Effector memory CD4-positive, alpha-beta T cell (primary cell): ENCODE measurements around the gene PRKAR1B.

ENCODE experiments used
- DNase-seq, 3 donors: peaks; one replicate each; pipeline ENCODE4 v3.0.0-alpha.2; 2020
- H3K27ac ChIP-seq: 2 replicates; pipeline ENCODE4 v1.7.0; 2013; ENCODE audit warnings: mild to moderate bottlenecking, low read length, moderate library complexity; ENCODE audit not compliant: insufficient read depth, poor library complexity, severe bottlenecking
- H3K27me3 ChIP-seq: replicated peaks from 2 replicates; pipeline ENCODE4 v1.7.0; 2013; ENCODE audit warnings: mild to moderate bottlenecking, low read length; ENCODE audit not compliant: insufficient read depth, control insufficient read depth, poor library complexity, severe bottlenecking
- H3K36me3 ChIP-seq: 2 replicates; pipeline ENCODE4 v1.7.0; 2013; ENCODE audit warnings: mild to moderate bottlenecking, low read length, moderate library complexity; ENCODE audit not compliant: control insufficient read depth, insufficient read depth
- H3K4me1 ChIP-seq: 2 replicates; pipeline ENCODE4 v1.7.0; 2013; ENCODE audit warnings: low read length, mild to moderate bottlenecking; ENCODE audit not compliant: control insufficient read depth, insufficient read depth, poor library complexity, severe bottlenecking
- H3K4me3 ChIP-seq: 2 replicates; pipeline ENCODE4 v1.7.0; 2013; ENCODE audit warnings: low read length, low read depth, mild to moderate bottlenecking; ENCODE audit not compliant: insufficient read depth, poor library complexity, severe bottlenecking
- H3K9me3 ChIP-seq: 2 replicates; pipeline ENCODE4 v1.7.0; 2013; ENCODE audit warnings: mild to moderate bottlenecking, low read length, moderate library complexity; ENCODE audit not compliant: control insufficient read depth

The PRKAR1B gene

GRCh38 chr7:608361-608760, 118.7 kb downstream of the PRKAR1B start:
- Histone ChIP-seq H3K4me1 (peaks cover 26% of the 10 kb centered on the region), H3K9me3 (peaks cover 6% of the 10 kb centered on the region), H3K27ac (no peak overlapping the region), H3K27me3 (no peaks in the 10 kb centered on the region), H3K36me3 (no peaks in the 10 kb centered on the region), H3K4me3 (no peak overlapping the region)
- DNase-seq: no peak

- no peaks in the 10 kb centered on the region for H3K27me3 ChIP-seq
- peaks cover 30% of the 10 kb centered on the region for H3K4me1 ChIP-seq
- no peak overlapping the region for H3K27ac ChIP-seq
- H3K9me3 ChIP-seq: peaks cover 6% of the 10 kb centered on the region
- H3K4me3 ChIP-seq: no peak overlapping the region
- DNase-seq: no peak
- no peaks in the 10 kb centered on the region for H3K36me3 ChIP-seq
Measured at GRCh38 chr7:607938-608337, 119.1 kb downstream of the PRKAR1B start.

- Histone ChIP-seq H3K27ac (peak overlapping the region; percentile 94), H3K27me3 (no peaks in the 10 kb centered on the region), H3K9me3 (peaks cover 6% of the 10 kb centered on the region), H3K4me3 (no peak overlapping the region), H3K4me1 (peaks cover 51% of the 10 kb centered on the region), H3K36me3 (no peaks in the 10 kb centered on the region)
- no peak for DNase-seq
Measured at GRCh38 chr7:605661-606450, 121.2 kb downstream of the PRKAR1B start.

GRCh38 chr7:604884-605531, 122.1 kb downstream of the PRKAR1B start:
- no peak for DNase-seq
- Histone ChIP-seq H3K36me3 (no peaks in the 10 kb centered on the region), H3K4me3 (peak overlapping the region; percentile 30), H3K9me3 (peaks cover 6% of the 10 kb centered on the region), H3K27ac (peak overlapping the region; percentile 94), H3K4me1 (peaks cover 57% of the 10 kb centered on the region), H3K27me3 (no peaks in the 10 kb centered on the region)

DNA sequence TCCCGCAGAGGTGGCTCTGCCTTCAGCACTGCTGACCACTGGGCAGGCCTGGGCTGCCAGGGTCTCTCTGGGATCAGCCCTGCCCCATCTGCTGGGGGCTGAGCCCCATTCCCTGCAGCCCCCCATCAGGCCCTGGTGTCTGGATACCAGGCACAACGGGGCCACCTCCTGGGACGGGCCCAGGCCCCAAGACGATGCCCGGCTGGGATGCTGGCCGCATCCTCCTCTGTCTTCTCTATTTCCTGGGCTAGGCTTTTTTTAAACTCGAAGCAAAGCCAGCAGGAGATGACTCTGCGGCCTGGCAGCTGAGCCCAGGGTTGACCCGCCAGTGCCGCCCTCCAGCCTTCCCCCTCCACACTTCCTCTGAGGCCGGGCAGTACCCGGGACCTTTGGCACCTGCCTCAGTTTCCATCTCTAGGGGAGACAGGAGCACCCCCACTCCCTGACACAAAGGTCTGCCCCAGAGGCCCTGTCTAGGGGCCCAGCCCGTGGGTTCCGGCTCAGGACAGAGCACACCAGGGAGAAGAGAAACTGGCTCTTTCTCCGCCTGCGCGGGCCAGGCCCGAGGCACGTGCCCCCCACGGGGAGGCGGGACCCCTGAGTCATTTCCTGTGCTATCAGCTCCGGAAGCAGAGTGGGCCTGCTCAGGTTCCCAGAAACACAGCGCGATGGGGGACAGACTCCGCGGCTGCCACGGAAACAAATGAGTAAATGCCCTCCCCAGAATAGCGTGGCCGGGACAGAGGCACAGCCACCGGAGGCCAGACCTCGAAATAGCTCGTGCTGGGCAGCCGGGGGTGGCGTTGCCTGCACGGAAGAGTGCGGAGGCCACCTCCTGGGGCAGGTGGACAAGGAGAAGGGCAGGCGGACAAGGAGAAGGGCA, 122.8 kb downstream of the PRKAR1B start:
- Histone ChIP-seq H3K27me3 (no peaks in the 10 kb centered on the region), H3K4me3 (peak overlapping the region; percentile 30), H3K9me3 (peaks cover 6% of the 10 kb centered on the region), H3K27ac (peak overlapping the region; percentile 94), H3K36me3 (no peaks in the 10 kb centered on the region), H3K4me1 (peaks cover 57% of the 10 kb centered on the region)
- DNase-seq: peak; percentile 88 to 90 (median 89)

- no peaks in the 10 kb centered on the region for H3K27me3 ChIP-seq
- peak in 1 of 3 donors; percentile 30 for DNase-seq
- no peaks in the 10 kb centered on the region for H3K36me3 ChIP-seq
- H3K4me3 ChIP-seq: no peak overlapping the region
- H3K27ac ChIP-seq: peak overlapping the region; percentile 94
- H3K4me1 ChIP-seq: peaks cover 51% of the 10 kb centered on the region
- H3K9me3 ChIP-seq: peaks cover 6% of the 10 kb centered on the region
Measured at GRCh38 chr7:603152-603951, 123.7 kb downstream of the PRKAR1B start.

GRCh38 chr7:602341-603141, 124.5 kb downstream of the PRKAR1B start:
- no peaks in the 10 kb centered on the region for H3K36me3 ChIP-seq
- peak in 1 of 3 donors; percentile 23 for DNase-seq
- no peak overlapping the region for H3K4me3 ChIP-seq
- peak overlapping the region; percentile 94 for H3K27ac ChIP-seq
- H3K27me3 ChIP-seq: no peaks in the 10 kb centered on the region
- H3K9me3 ChIP-seq: peaks cover 6% of the 10 kb centered on the region
- H3K4me1 ChIP-seq: peaks cover 51% of the 10 kb centered on the region

GRCh38 chr7:601595-602340, 125.3 kb downstream of the PRKAR1B start:
- H3K4me1 ChIP-seq: peaks cover 51% of the 10 kb centered on the region
- H3K36me3 ChIP-seq: no peaks in the 10 kb centered on the region
- DNase-seq: peak; percentile 79 to 86 (median 82)
- no peaks in the 10 kb centered on the region for H3K27me3 ChIP-seq
- peaks cover 6% of the 10 kb centered on the region for H3K9me3 ChIP-seq
- H3K4me3 ChIP-seq: peak overlapping the region; percentile 25
- H3K27ac ChIP-seq: peak overlapping the region; percentile 94
